HuH-7.5 (cell line): ENCODE data around the gene DDX54.

Source experiments
- DNase-seq: peaks from one replicate; pipeline ENCODE4 v3.0.0; 2011; ENCODE audit warnings: low spot score

Gene DDX54

GRCh38 chr12:113190761-113191160 is 5.5 kb upstream of the DDX54 start:
- DNase-seq, result no peak

DNA sequence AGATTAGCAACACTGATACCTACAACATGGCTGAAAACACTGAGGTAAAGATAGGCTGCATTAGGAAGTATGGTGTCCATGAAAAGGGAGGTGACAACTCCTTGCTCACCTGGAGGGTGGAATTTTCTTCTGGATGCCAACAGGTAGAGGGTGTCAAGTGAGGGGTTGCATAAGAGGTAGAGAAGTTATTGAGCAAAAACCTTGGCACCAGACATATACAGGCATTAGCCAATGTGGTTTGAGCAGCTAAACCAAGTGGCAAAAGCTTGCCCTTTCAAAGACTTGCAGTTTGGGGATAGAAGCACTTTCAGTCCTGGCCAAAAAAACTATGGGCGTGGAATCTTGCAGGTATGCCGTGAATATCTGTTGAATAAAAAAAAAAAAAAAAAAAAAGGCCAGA is 4.1 kb upstream of the DDX54 start:
- no peak for DNase-seq

DNA sequence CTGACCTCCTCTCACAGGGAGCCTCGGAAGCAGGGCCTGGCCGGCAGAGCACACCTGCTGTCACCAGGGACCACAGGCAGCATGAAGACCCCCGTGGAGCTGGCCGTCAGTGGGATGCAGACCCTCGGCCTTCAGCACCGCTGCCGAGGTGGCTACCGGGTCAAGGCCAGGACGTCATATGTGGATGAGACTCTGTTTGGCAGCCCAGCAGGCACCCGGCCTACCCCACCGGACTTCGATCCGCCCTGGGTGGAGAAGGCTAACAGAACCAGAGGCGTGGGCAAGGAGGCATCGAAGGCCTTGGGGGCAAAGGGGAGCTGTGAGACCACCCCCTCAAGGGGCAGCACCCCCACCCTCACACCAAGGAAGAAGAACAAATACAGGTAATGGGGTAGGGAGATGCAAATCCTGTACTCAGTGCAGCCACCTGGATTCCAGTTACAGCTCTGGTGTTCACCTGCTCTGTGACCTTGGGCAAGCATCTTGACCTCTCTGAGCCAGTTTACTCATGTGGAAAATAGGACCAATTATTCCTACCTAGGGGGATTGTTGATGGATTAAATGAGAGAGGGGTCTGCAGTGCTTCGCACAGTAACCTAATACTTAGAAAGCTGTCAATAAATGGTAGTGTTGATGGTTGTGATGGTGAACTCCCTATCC is 1.5 kb upstream of the DDX54 start:
- no peak for DNase-seq

- no peak for DNase-seq
Observed at GRCh38 chr12:113186033-113186365, 721 bp upstream of the DDX54 start.

- DNase-seq, result peak; percentile 91
Observed at GRCh38 chr12:113184900-113185179, 438 bp downstream of the DDX54 start.

DNA sequence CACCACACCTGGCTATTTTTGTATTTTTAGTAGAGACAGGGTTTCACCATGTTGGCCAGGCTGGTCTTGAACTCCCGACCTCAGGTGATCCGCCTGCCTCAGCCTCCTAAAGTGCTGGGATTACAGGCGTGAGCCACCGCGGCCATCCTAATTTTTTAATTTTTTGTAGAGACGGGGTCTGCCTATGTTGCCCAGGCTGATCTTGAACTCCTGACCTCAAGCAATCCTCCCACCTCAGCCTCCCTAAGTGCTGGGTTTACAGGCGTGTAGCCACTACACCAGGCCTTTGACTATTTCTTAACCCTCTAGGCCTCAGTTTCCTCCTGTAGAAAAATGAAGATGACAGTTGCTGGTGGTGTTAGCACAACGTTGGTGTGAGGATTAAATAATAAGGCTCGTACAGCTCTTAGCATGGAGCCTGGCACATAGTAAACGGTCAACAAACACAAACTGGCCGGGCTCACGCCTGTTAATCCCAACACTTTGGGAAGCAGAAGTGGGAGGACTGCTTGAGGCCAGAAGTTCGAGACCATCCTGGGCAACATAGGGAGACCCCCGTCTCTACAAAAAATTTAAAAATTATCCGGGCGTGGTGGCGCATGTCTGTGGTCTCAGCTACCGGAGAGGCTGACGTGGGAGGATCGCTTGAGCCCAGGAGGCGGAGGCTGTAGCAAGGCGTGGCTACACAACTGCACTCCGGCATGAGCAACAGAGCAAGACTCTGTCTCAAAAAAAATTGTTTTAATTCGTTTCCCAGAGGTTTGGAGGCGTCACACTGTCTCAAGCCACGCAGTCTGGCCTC is 979 bp downstream of the DDX54 start:
- no peak for DNase-seq

DNA sequence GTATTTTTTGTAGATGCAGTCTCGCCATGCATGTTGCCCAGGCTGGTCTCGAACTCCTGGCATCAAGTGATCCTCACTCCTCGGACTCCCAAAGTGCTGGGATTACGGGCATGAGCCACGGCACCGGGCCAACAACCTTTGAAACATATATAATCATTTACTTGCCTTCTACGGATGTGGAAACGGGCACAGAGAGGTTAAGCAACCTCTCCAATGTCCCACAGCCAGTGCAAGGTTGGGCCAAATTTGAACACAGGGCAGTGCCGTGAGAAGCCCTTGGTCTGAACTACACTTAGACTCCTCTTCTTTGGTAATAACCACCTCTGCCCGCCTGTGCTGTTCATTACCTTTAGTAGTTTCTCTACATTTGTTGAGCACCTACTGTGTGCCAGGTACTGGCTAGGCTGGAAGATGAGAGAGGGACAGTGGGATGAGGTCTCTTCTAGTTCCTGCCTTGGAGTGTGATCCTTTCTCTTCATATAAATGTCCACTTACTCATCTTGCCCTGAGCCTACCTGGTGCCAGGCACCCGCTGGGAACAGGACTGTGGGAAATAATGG is 2.2 kb downstream of the DDX54 start:
- no peak for DNase-seq

DNA sequence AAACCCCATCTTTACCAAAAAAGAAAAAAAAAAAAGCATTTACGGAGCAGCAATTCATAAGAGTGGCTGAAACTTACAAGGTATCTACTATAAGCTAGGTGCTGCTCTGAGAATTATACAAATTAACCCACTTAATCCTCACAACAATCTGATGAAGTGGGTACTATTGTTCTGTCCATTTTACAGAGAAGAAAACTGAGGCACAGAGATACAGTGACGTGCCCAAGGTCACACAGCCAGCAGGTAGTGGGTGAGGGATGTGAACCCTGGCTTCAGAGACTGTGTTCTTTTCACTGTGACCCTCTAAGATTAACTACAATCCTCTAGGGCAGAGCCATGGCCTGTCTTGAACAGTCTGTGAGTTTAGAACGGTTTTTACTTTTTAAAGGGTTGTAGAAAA is 3.3 kb downstream of the DDX54 start:
- DNase-seq, result no peak

GRCh38 chr12:113180333-113180732 is 4.9 kb downstream of the DDX54 start:
- no peak for DNase-seq

DNA sequence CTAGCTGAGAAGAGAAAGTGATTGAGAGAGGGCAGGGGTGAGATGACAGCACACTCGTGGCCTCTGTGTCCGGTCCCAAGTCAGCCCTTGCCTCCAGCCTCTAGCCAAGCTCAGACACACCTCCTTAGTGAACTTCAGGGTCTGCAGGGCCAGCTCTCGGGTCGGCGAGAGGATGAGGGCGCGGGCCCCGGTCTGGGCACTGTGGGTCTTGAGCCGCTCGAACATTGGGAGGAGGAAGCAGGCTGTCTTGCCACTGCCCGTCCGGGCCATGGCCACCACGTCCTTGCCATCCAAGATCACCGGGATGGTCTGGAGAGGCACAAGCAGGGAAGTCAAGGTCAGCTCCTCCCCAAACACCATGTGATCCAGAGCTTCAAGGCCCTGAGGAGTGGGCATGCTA is 6.3 kb downstream of the DDX54 start:
- no peak for DNase-seq

DNA sequence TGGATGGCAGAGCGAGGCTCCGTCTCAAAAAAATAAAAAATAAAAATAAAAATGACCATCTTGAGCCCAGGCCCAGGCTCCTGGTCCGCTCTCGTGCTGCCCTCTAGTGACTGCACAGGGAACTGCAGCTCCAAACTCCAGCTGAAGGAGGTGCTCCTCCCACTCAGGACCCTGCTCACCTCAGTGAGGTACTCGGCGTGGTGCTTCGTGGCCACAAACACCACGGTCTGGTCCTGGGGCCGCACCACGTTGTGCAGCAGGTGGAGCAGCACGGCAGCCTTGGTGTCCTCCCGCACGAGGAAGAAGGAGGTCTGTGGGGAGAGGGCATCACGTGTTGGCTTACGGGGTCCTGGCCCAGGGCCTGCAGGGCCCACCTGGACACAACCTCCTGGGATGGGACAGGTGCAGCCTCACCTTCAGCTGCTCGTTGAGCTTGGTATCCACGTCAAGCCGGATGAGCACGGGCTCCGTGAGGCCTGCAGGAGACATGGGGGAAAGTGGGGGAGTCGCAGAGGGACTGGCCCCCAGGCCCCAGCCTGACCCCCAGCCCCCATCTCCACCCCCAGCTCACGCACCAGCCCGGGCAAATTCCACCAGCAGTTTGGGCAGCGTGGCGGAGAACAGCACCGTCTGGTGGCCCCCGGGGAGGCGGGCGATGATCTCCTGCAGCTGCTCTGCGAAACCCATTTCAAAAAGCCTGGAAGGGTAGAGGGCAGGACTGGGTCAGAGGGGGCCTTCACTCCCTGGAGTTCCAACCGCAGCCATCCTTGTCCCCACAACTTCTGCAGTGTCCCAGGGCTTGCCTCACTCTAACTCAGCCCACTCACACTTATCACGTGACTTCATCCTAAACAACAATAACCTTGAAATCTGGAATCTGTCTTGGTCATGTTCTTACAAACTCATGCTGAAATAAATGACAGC is 10.6 kb downstream of the DDX54 start:
- DNase-seq, result peak; percentile 89

- DNase-seq, result no peak
Observed at GRCh38 chr12:113173081-113173698, 12.1 kb downstream of the DDX54 start.

- no peak for DNase-seq
Observed at GRCh38 chr12:113172185-113172584, 13.1 kb downstream of the DDX54 start.

GRCh38 chr12:113171543-113171942 is 13.7 kb downstream of the DDX54 start:
- DNase-seq, result no peak

GRCh38 chr12:113170926-113171325 is 14.4 kb downstream of the DDX54 start:
- DNase-seq, result no peak

GRCh38 chr12:113170457-113170856 is 14.8 kb downstream of the DDX54 start:
- DNase-seq, result no peak

GRCh38 chr12:113169697-113170096 is 15.6 kb downstream of the DDX54 start:
- DNase-seq, result peak; percentile 5

GRCh38 chr12:113167868-113168267 is 17.4 kb downstream of the DDX54 start:
- DNase-seq, result no peak

DNA sequence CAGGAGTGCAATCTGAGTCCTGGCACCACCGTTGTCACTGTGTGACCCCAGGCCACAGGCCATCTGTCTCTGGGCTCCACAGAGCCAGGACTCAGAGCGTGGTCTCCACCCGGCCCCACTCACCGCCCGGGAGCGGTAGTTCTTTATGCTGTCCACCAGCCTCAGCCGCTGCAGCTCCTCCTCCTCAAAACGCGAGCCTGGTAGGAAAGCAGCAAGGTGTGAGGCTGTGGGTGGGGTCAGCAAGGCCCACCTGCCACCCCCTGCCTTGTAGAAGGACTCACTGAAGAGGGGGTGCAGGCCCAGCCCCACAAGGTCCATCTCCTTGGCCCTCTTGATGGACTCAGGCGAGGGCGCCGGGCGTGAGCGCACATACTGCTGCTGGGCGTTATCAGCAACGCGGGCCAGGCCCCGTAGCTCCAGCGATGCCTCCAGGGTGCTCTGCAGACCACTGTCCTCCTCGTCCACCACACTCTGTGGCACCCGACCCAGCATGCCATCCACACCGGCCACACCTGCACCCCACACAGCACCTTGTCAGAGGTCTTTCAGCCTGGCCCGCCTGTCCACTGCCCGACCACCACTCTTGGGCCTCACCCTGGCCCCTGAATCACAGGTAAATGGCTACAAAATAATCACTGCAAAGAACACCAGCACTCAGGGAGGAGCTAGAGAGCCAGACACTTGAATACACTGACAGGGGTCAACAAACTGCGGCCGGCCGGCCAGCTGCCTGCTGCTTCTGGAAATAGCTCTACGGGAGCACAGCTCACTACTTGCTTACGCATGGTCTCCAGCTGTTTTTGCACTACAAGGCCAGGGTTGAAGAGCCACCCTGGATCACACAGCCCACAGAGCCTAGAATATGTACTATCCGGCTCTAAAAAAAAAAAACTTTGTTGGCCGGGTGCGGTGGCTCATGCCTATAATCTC is 19.5 kb downstream of the DDX54 start:
- no peak for DNase-seq

- DNase-seq, result no peak
Observed at GRCh38 chr12:113164014-113164413, 21.3 kb downstream of the DDX54 start.

DNA sequence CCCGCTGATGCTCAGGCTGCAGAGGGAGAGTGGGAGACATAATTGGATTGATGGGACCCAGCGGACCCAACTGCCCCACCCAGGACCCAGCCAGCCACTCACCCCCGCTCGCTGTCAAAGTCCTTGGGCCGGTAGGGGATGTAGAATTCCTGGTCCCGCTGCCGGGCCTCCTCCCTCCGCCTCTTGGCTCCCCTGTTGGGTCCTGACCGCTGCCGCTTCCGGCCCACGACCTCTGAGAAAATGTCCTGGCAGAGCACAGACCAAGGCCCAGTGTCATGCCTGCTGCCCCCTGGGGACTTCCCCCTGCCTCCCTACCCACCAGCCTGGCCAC is 22.3 kb downstream of the DDX54 start:
- no peak for DNase-seq
